Astrocyte of the spinal cord (primary cell): ENCODE results near the gene TEX55.
"Not testable (repeated sequence)": the region's sequence is repeated elsewhere in the genome, so short reads cannot be mapped to it uniquely, and the experiment has no call there.

Source experiments
- DNase-seq: peaks from one replicate; pipeline ENCODE4 v3.0.0; 2011; ENCODE audit warnings: low read depth, low spot score
- H3K4me3 ChIP-seq: 2 replicates; pipeline ENCODE4 v1.5.1; 2011; ENCODE audit warnings: low read depth, mild to moderate bottlenecking, low read length, moderate library complexity
- CTCF ChIP-seq: IDR thresholded peaks from 2 replicates; pipeline ENCODE4 v1.5.1; 2012; ENCODE audit warnings: low read depth, mild to moderate bottlenecking, low read length, inconsistent platforms
- in situ Hi-C: cut with HindIII; loops from 2 replicates; pipeline ENCODE4 v1.10.0; 2017; ENCODE audit warnings: low sequenced_read_pairs

TEX55 gene

GRCh38 chr3:119160361-119160760, 14.4 kb downstream of the TEX55 start:
- DNase-seq, result no peak
- no peak for TF ChIP-seq CTCF
- H3K4me3 ChIP-seq, result no peak overlapping the region
- in situ Hi-C loops, result no loop called here

GRCh38 chr3:119160815-119161214, 14.8 kb downstream of the TEX55 start:
- no peak overlapping the region for H3K4me3 ChIP-seq
- no peak for DNase-seq
- in situ Hi-C loops, result no loop called here
- no peak for TF ChIP-seq CTCF

- TF ChIP-seq CTCF, result no peak
- no peak for DNase-seq
- in situ Hi-C loops, result no loop called here
- no peak overlapping the region for H3K4me3 ChIP-seq
These were observed 15.3 kb downstream of the TEX55 start for GRCh38 chr3:119161240-119161639.

GRCh38 chr3:119164745-119165144, 18.8 kb downstream of the TEX55 start:
- H3K4me3 ChIP-seq, DNase-seq, in situ Hi-C loops: not testable (repeated sequence)

- in situ Hi-C loops, result no loop called here
- no peak for DNase-seq
- no peak for TF ChIP-seq CTCF
- H3K4me3 ChIP-seq, result no peak overlapping the region
These were observed 24.9 kb downstream of the TEX55 start for GRCh38 chr3:119170821-119171220.

GRCh38 chr3:119173325-119173724, 27.4 kb downstream of the TEX55 start, which contains the start of gene UPK1B:
Gene UPK1B (plus strand): TSS chr3:119173598. CDS start chr3:119186742, 13,144 bp downstream.
- no peak for DNase-seq
- no peak within 1 kb of the TSS for H3K4me3 ChIP-seq
- in situ Hi-C loops, result no loop called here
- TF ChIP-seq CTCF, result no peak

GRCh38 chr3:119175872-119176756, 30.1 kb downstream of the TEX55 start:
- no peak for TF ChIP-seq CTCF
- peak; percentile 39 for DNase-seq
- no peak overlapping the region for H3K4me3 ChIP-seq
- in situ Hi-C loops, result no loop called here
